Esophagus muscularis mucosa (tissue), 3 donors: ENCODE measurements around the gene GIPC3.

Source experiments
- CTCF ChIP-seq, 3 experiments: fragments of 200-600 bp in 2 of 3; fragments of 450-650 bp in 1 of 3; sonication (generic) in 2 of 3; IDR thresholded peaks; one replicate each; pipeline ENCODE4 v1.5.1; 2017 to 2019; ENCODE audit warnings: antibody characterized with exemption in 3 of 3, mild to moderate bottlenecking in 2 of 3, moderate library complexity in 1 of 3
- POLR2A ChIP-seq: fragments of 450-650 bp; IDR thresholded peaks from one replicate; pipeline ENCODE4 v1.6.1; 2017; ENCODE audit warnings: antibody characterized with exemption, moderate library complexity, mild to moderate bottlenecking, low read depth

- TF ChIP-seq CTCF (IDR thresholded peaks at IDR 0.05) (no peak), POLR2A (no peak)
Observed at GRCh38 chr19:3642296-3642695, 57.0 kb downstream of the GIPC3 start.
